K562 treated with DMSO at 1 percent for 24 hours (cell line): ENCODE data around the gene ATP2C1. TPM values are rescaled to one million over a fixed set of nuclear protein-coding genes. Genes with fewer than 3 reads are reported as not detected.

Experiments used
- total RNA-seq: library from RNA; unstranded; fragments of 300-600 nt; gene quantifications from 2 replicates; pipeline ENCODE4 v1.2.3, GENCODE V29; 2022; ENCODE audit warnings: low read depth; ENCODE audit not compliant: insufficient read depth

Gene ATP2C1, protein sequence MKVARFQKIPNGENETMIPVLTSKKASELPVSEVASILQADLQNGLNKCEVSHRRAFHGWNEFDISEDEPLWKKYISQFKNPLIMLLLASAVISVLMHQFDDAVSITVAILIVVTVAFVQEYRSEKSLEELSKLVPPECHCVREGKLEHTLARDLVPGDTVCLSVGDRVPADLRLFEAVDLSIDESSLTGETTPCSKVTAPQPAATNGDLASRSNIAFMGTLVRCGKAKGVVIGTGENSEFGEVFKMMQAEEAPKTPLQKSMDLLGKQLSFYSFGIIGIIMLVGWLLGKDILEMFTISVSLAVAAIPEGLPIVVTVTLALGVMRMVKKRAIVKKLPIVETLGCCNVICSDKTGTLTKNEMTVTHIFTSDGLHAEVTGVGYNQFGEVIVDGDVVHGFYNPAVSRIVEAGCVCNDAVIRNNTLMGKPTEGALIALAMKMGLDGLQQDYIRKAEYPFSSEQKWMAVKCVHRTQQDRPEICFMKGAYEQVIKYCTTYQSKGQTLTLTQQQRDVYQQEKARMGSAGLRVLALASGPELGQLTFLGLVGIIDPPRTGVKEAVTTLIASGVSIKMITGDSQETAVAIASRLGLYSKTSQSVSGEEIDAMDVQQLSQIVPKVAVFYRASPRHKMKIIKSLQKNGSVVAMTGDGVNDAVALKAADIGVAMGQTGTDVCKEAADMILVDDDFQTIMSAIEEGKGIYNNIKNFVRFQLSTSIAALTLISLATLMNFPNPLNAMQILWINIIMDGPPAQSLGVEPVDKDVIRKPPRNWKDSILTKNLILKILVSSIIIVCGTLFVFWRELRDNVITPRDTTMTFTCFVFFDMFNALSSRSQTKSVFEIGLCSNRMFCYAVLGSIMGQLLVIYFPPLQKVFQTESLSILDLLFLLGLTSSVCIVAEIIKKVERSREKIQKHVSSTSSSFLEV
- 16.9 and 17.8 TPM in 2 replicates for total RNA-seq

DNA sequence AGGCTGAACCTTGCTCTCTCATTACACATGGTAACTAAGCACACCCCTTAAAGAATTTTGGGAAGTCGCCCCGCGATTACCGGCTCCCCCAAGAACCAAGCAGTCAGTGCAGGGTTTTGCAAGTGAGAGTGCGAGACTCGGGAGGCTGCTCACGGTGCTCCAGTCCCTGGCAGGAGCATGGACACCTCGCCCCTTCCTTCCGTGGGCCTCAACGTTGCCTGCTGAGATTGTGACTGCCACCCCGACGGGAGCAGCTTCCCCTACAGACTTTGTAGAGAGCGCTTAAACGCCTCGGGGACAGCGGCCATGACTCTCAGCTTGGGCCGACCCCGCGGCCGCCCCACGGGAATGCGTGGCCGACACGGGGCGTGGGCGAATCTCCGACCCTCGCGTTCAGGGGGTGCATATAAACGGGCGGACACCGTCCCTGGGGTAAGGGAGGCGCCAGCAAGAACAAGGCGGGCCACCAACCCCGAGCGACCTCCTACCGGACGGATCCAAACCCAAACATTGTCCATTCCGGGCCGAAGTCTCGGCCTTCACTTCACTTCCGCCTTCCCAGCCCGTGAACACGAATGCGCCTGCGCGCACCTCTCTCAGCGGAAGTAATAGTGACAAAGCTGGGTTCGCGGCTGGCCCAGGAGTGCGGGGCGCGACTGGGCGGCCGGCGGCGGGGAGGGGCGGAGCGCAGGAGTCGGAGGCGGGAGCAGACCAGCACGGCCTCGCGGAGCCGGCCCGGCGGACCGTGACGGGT, at the start of gene ATP2C1:
TSS of gene ATP2C1 (plus strand) at position 709 of the 754 bp plus-strand sequence. CDS start 686 bp downstream, outside the sequence.

DNA sequence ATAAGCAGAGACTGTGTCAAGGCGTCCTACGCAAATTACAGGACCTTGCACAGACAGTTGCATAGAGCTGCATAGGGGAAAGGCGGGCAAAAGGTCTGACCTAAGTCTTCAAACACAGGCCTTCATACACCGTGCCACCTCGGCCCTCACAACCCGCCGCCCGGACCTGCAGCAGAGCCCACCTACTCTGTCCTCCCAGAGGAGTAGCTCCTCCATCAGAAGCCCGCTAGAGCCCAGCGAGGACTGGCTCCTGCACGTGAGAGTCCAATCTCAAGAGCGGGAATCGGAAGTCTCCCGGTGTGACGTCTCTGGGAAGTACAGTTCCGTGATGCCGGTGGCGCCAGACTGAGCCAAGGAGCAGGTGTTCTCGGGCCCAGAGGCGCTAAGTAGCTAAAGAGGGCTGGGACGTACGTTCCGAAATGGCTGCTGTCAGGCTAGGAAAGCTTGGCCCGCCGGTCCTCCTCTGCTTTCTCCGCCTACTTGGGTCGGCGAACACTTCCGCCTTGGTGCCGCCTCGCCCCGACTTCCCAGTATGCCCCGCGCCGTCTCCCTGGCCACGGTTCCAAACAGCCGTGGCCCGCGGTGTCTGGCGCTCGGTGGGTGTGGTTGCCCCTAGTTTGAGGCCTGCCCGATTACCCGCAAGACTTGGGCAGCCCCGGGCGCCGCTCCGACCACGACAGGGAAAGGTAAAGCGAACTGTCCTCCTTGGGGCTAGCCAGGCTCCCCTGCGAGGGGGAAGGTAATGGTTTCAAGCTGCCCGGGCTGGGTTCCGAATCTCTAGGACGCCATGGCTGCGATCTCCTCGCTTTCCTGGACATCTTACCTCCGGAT, 132.7 kb downstream of the ATP2C1 start, which contains the start of the genes ASTE1 and NEK11:
TSS of gene ASTE1 (minus strand) at position 505 of the 831 bp plus-strand sequence. CDS start 1,519 bp downstream, outside the sequence.
TSS of gene NEK11 (plus strand) at position 557 of the 831 bp plus-strand sequence. CDS start 2,832 bp downstream, outside the sequence.

Other genes with a start within 250 kb of the ATP2C1 start
- gene PIK3R4, start 147.3 kb upstream of the ATP2C1 start, total RNA-seq, result 10.0 and 16.2 TPM in 2 replicates
- 3.0 and 4.2 TPM in 2 replicates for gene ASTE1, start 132.7 kb downstream of the ATP2C1 start, total RNA-seq
- 0.27 and 1.5 TPM in 2 replicates for gene NEK11, start 132.8 kb downstream of the ATP2C1 start, total RNA-seq